HG03565 (cell line): ENCODE measurements around the gene CROCC2.

Experiments
- ATAC-seq: cut with Tn5 transposase; IDR thresholded peaks from one replicate; pipeline ENCODE4 v1.9.1; 2021; ENCODE audit warnings: mild to moderate bottlenecking, moderate library complexity; ENCODE audit not compliant: unreplicated experiment

Gene CROCC2

DNA sequence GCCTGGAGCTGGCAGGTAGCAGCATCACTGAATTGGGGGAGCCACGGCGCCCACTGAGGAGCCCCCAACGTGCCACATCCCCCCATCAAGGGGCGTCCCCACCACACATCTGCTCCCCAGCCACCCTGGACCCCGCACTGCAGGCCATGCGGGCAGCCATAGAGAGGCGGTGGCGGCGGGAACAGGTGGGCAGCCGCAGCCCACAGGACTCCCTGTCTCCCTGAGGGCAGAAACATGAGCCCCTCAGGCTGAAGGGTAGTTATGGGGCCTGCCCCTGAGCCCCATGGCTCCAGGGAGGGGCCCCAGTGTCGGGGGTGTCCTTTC lies 26.6 kb downstream of the CROCC2 start:
- ATAC-seq, result no peak

- ATAC-seq, result no peak
Measured at GRCh38 chr2:240933048-240933965, 27.2 kb downstream of the CROCC2 start.

GRCh38 chr2:240933966-240934700 lies 28.0 kb downstream of the CROCC2 start:
- ATAC-seq, result no peak

- no peak for ATAC-seq
Measured at GRCh38 chr2:240934701-240935102, 28.6 kb downstream of the CROCC2 start.

- no peak for ATAC-seq
Measured at GRCh38 chr2:240935103-240935876, 29.2 kb downstream of the CROCC2 start.

DNA sequence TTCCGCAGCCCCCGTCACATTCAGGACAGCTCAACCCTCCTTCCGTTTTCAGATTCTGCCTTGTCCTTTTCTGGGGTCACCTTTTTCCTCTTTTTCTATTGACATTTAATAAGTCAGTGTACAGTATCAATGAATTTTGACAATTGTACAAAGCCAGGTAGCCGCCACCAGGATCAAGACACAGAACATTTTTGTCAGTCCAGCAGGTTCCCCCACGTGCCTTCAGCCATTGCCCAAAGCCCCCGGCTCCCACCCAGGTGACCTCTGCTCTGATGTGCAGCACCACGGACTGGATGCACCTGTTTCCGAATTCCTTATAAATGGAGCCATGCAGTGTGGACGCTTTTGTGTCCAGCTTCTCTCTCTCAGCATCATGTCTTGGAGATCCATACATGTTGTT lies 30.0 kb downstream of the CROCC2 start:
- ATAC-seq, result no peak

DNA sequence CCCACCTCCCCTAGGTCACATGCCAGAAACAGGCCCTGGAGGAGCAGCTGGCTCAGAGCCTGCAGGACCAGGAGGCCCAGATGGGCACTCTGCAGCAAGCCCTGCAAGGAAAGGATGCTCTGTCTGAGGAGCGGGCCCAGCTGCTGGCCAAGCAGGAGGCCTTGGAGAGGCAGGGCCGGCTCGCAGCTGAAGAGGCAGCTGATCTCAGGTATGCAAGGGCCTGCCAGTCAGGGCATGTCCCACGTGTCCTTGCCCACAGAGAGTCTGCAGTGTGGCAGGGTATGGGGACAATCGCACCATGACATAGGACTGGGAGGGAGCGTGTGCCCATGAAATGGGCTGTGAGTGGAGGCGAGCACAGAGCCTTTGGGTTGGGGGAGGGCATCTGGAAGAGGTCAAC lies 39.9 kb downstream of the CROCC2 start:
- ATAC-seq, result no peak

GRCh38 chr2:240946654-240947053 lies 40.5 kb downstream of the CROCC2 start:
- no peak for ATAC-seq

- no peak for ATAC-seq
Measured at GRCh38 chr2:240947176-240947575, 41.0 kb downstream of the CROCC2 start.

GRCh38 chr2:240947607-240948006 lies 41.5 kb downstream of the CROCC2 start:
- no peak for ATAC-seq

GRCh38 chr2:240948086-240948485 lies 42.0 kb downstream of the CROCC2 start:
- ATAC-seq, result no peak

DNA sequence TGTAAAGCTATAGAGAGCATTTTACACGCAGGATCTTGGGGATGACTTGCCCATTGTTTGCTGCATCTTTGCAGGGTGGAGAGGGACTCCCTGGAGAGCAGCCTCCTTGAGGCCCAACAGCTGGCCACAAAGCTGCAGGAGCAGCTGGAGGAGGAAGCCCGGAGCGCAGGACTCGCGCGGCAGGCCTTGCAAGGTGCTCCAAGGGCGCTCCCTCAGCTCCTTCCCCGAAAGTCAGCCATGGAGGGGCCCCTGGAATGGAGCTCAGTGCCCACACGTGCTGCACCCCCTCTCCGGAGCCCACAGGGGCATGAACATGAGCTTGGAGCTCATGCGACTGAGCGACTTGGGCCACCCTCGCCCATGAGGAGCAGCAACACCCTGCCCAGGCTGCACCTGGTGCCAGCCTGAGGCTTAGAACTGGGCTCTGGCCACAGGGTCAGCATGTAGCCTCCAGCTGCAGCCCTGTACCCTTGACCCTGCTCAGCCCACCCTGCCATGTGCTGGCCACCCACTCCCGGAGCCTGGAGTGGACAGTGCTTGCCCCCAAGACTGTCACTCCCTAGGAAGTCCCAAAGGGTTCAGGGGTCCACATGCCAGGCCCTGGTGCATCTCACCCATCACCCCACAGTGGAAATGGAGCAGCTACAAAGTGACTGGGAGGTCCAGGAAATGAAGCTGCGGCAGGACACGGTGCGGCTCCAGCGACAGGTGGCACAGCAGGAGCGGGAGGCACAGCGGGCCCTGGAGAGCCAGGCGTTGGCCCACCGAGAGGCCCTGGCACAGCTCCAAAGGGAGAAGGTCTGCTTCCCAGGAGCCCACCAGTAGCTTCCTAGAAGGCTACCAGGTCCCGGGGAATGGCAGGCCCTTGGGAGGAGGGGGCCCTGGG lies 43.0 kb downstream of the CROCC2 start:
- ATAC-seq, result no peak

GRCh38 chr2:240949791-240950705 lies 43.9 kb downstream of the CROCC2 start:
- ATAC-seq, result no peak

DNA sequence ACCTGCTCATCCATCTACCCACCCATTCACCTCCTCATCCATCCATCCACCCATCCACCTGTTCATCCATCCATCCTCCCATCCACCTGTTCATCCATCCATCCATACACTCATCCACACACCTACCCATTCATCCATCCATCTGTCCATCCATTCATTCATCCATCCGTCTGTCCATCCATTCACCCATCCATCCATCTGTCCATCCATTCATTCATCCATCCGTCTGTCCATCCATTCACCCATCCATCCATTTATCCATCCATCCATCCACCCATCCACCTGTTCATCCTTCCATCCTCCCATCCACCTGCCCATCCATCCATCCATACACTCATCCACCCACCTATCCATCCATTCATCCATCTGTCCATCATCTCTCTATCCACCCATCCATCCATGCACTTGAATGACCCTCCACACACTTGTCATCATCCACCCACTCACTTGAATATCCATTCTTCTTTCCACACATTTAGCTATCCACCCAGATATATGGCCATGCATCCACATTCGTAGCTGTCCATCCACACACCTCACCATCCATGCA lies 45.0 kb downstream of the CROCC2 start:
- no peak for ATAC-seq

GRCh38 chr2:240952496-240953246 lies 46.5 kb downstream of the CROCC2 start:
- no peak for ATAC-seq

GRCh38 chr2:240953426-240954410 lies 47.6 kb downstream of the CROCC2 start:
- ATAC-seq, result no peak
